Muscle layer of colon (tissue), 2 donors: Measurements from ENCODE around the gene PTPN14.

Experiments used
- H3K27ac ChIP-seq: one replicate; pipeline ENCODE4 v1.7.0; 2013; ENCODE audit warnings: low read depth, mild to moderate bottlenecking, low read length, moderate library complexity
- H3K27me3 ChIP-seq, 2 donors: one replicate each; pipeline ENCODE4 v1.7.0; 2013; ENCODE audit warnings: low read length in 2 of 2, mild to moderate bottlenecking in 2 of 2; ENCODE audit not compliant: insufficient read depth in 2 of 2, control insufficient read depth in 1 of 2
- H3K36me3 ChIP-seq: one replicate; pipeline ENCODE4 v1.7.0; 2013; ENCODE audit warnings: mild to moderate bottlenecking, low read length; ENCODE audit not compliant: insufficient read depth
- H3K4me1 ChIP-seq: one replicate; pipeline ENCODE4 v1.7.0; 2013; ENCODE audit warnings: mild to moderate bottlenecking, low read length; ENCODE audit not compliant: insufficient read depth
- H3K4me3 ChIP-seq, 2 donors: one replicate each; pipeline ENCODE4 v1.7.0; 2013; ENCODE audit warnings: low read length in 2 of 2, low read depth in 1 of 2, mild to moderate bottlenecking in 1 of 2, moderate library complexity in 1 of 2
- H3K9ac ChIP-seq: one replicate; pipeline ENCODE4 v1.7.0; 2013; ENCODE audit warnings: low read length
- H3K9me3 ChIP-seq: one replicate; pipeline ENCODE4 v1.7.0; 2013; ENCODE audit warnings: mild to moderate bottlenecking, low read length
- donor health status: abdominal sarcoma.
- donor health status: Adenocarcinoma of cecum.

PTPN14 gene

DNA sequence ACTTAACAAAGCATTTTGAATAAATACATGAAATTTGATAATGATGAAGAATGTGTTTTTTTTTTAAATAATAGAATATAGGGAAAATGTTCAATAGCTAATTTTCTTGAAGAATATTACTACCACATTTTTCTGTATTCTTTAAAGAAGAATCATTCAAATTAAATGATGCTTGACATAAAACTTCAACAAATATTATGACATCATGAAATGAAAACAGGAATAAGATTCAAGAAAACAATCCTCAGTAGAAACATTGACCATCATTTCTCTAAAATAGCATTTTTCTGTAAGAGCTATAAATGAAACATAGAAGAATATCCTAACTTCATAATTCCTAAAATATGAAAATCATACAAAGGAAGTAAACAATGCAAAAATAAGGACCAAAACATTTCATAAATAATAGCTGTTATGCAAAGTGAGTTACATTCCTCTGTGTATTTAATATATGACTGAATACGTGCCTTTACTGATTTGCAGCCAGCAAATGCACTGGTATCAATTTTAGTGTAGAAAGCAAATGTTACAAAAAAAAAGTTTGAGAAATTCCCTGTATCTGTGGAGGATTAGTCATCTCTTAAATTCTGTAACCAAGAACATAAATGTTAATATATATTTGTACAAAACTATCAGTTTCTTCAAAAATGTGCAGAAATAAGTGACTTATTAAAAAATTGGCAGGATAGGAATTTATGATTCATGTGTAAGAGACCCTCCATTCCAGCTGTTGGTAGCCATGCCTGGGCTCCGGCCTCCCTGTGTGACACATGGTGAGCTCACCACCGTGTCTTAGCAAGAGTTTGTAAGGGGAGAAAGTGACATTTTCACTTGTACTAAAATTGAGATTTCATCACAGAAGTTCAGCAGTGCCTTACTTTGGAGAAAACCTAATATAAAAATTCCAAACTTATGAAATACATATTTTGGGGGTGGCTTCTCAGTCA, 15.0 kb upstream of the PTPN14 start:
- Histone ChIP-seq H3K9ac (no peak overlapping the region), H3K4me3 (no peak overlapping the region), H3K27ac (no peak overlapping the region), H3K9me3 (no peaks in the 10 kb centered on the region), H3K4me1 (no peaks in the 10 kb centered on the region), H3K36me3 (no peaks in the 10 kb centered on the region), H3K27me3 (no peaks in the 10 kb centered on the region)

DNA sequence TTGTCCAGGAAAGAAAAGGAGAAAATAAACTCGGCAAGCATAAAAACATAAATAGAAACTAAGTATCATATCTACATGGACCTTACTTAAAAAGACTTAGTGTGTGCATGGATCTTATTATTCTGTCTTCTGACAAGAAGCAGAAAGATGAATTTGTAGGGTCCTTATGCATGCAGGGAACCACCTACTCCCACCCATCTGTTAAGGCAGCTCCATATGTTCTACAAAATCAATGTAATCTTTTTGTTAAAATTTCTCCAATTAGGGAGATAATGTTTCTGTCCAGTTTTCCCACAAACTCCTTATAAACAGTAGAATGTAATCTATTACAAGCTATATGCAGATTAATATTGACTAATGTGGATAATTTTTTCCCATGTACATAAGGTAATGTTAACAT, 13.9 kb upstream of the PTPN14 start:
- Histone ChIP-seq H3K27ac (no peak overlapping the region), H3K27me3 (no peaks in the 10 kb centered on the region), H3K9me3 (no peaks in the 10 kb centered on the region), H3K4me3 (no peak overlapping the region), H3K36me3 (no peaks in the 10 kb centered on the region), H3K9ac (no peak overlapping the region), H3K4me1 (no peaks in the 10 kb centered on the region)

DNA sequence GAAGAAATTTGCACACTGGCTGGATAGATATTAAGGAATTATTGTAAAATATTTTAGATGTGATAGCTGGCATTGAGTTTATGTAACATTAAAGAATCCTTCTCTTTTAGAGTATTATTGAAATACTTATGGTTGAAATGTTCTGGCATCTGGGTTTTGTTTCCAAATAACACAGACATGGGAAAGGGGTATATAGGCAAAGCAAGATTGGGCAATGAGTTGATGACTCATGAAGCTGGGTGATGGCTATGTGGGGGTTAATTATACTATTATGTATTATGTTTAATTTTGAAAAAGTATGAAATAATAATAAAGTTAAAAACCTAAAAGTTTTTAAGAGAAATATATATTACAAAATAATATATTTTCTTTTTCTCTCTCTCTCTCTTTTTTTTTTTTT, 12.5 kb upstream of the PTPN14 start:
- H3K9ac ChIP-seq: no peak overlapping the region
- no peak overlapping the region for H3K27ac ChIP-seq
- no peaks in the 10 kb centered on the region for H3K36me3 ChIP-seq
- H3K27me3 ChIP-seq: no peaks in the 10 kb centered on the region
- H3K4me3 ChIP-seq: no peak overlapping the region
- no peaks in the 10 kb centered on the region for H3K4me1 ChIP-seq
- no peaks in the 10 kb centered on the region for H3K9me3 ChIP-seq

DNA sequence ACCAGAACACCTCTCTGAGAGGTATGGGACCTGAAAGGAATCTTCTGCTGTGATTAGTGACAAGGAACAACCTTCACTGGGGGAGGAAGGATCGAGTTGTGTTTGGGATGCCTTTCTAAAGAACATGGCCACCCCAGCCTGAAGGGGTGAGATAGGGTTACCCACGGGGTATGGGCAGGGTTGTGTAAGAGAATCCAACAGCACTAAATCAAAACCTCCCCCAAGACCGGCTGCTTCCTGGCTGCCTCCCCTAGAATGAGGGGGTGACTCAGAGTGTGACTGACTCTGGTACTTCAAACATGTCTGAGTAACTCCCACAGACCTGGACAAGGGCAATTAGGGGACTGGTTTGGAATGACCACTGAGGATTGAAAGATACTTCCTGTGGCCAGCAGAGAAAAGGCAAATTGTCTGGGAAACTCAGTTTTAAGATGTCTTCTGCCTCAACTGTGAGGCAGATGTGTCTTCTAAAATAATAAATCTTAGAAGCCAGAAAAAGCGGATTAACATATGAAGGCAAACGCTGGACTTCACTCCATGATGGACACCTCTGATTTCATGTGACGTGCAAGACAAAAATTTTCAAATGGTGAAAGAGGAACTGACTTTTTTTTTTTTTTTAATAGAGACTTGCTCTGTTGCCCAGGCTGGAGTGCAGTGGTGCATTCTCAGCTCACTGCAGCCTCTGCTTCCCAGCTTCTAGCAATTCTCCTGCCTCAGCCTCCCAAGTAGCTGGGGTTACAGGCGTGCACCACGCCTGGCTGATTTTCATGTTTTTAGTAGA, 6.7 kb upstream of the PTPN14 start:
- no peak overlapping the region for H3K27ac ChIP-seq
- no peak overlapping the region for H3K9ac ChIP-seq
- H3K27me3 ChIP-seq: no peaks in the 10 kb centered on the region
- no peaks in the 10 kb centered on the region for H3K4me1 ChIP-seq
- no peaks in the 10 kb centered on the region for H3K36me3 ChIP-seq
- no peaks in the 10 kb centered on the region for H3K9me3 ChIP-seq
- H3K4me3 ChIP-seq: no peak overlapping the region

DNA sequence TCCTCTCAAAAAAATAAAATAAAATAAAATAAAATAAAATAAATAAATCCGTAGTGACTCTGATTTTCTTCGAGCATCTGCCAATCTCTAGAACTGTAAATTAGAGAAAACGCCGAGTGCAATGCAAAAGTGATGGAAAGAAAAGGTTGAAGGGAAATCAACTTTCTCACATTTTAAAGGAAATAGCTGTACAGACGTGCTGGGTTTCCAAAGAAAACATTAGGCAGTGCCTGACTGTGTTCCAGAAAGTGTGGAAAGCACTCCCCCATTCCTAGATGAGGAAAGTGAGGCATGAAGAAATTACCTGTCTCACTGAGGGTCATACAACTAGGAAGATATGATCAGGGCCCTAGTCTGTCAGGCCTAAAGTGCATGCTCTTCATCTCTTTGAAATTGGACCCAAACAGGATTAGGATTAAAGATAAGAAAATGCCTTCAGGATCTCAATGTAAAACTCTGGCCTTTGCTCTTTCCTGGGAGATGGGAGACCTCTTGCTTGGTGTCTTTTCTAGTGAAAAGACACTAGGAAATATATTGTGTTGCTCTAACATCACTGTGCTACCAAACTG, 1.8 kb upstream of the PTPN14 start:
- peaks cover 26% of the 10 kb centered on the region for H3K4me1 ChIP-seq
- no peak overlapping the region for H3K9ac ChIP-seq
- no peaks in the 10 kb centered on the region for H3K9me3 ChIP-seq
- H3K27ac ChIP-seq: no peak overlapping the region
- H3K36me3 ChIP-seq: no peaks in the 10 kb centered on the region
- H3K27me3 ChIP-seq: no peaks in the 10 kb centered on the region
- H3K4me3 ChIP-seq: no peak overlapping the region

DNA sequence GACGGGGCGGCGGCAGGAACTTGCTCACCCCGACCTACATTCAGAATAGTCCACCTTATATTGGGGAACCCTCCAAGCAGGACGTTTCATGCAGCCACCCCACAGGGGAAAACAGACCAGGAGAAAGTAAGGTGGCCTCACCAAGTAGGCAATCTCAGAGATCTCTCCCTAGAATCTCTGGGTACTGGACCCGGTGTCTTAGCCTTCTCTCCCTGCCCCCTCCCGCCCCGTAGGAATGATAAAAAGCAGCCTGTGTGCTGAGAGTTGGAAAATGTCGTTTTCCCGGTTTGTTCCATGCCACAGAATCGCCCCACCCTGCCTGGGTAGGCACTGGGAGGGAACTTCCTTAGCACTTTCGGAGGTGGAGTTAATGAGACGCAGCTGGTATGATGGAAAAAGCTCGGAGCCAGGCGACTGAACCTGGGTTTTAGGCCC, 789 bp upstream of the PTPN14 start:
- Histone ChIP-seq H3K4me1 (peaks cover 26% of the 10 kb centered on the region), H3K9ac (peak overlapping the region; percentile 90), H3K36me3 (no peaks in the 10 kb centered on the region), H3K9me3 (no peaks in the 10 kb centered on the region), H3K27ac (peak overlapping the region; percentile 92), H3K27me3 (no peaks in the 10 kb centered on the region), H3K4me3 (peak overlapping the region; percentile 78 to 94)

DNA sequence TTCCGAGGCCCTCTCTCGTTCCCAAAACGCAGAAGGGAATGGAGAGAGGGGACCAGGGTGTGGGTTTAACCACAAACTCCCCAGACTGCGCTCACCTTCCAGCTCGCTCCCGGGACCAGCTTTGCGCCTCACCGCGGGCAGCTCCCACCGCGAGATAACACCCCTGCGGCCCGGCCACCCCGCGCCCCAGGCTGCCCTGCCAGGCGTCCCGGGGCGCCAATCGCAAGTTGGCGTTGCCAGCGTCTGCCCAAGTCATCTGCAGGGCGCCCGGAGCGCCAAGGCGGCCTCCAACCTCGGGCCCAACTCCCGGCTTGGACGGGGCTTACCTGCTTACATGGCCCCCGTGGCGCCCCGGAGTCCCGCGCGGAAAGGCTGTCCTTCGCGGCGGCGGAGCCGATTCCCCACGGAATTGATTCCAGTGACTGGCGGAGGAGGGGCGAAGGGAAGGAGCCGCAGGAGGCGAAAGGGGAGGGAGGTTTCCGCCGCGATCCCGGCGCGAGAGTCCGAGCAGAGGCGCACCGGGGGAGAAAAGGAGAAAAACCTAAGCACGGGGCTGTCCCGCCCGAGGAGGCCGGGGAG, 456 bp downstream of the PTPN14 start:
- Histone ChIP-seq H3K27me3 (no peaks in the 10 kb centered on the region), H3K4me3 (peak overlapping the region; percentile 94 to 95), H3K27ac (peak overlapping the region; percentile 97), H3K4me1 (peaks cover 26% of the 10 kb centered on the region), H3K9me3 (no peaks in the 10 kb centered on the region), H3K36me3 (no peaks in the 10 kb centered on the region), H3K9ac (peak overlapping the region; percentile 91)

DNA sequence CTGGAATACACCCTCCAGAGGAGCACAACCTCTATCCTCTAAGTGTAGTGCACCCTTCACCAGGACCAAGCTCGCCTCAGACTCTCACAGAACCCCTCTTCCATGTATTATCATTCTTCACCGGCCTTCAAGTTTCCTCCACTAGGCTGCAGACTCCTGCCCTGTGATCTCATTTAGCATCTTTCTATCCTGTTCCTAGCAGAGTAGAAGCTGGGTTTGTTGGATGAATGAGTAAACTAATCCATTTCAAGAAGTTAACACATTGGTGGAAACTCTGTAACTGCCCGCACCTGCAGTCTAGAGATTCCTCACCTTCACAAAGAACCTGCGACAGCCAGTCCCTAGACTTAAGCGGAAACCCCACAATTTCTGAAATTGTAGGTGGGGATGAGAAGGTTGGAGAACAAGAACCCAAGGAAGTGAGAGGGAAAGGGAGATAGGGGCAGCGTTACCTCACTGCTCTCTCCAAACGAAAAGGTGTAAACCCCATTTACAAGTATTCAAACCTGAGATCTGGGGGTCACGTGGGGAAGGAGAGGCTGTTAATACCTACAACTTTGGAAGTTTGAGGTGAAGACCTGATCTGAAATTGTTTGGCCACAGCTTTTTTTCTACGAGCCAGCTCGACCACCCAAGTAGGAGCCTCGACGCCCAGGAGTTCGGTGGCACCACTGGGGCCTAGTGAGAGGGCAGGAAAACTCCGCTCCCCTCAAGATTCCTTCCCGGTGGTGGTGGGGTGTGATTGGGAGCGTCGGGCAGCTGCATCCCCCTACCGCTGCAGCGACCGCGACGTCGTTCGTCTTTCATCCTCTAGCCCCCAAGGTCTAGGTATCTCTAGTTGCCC, 1.2 kb downstream of the PTPN14 start:
- peak overlapping the region; percentile 91 for H3K9ac ChIP-seq
- H3K9me3 ChIP-seq: no peaks in the 10 kb centered on the region
- peak overlapping the region; percentile 97 for H3K27ac ChIP-seq
- H3K36me3 ChIP-seq: no peaks in the 10 kb centered on the region
- no peaks in the 10 kb centered on the region for H3K27me3 ChIP-seq
- H3K4me1 ChIP-seq: peaks cover 26% of the 10 kb centered on the region
- peak overlapping the region; percentile 94 to 95 for H3K4me3 ChIP-seq

DNA sequence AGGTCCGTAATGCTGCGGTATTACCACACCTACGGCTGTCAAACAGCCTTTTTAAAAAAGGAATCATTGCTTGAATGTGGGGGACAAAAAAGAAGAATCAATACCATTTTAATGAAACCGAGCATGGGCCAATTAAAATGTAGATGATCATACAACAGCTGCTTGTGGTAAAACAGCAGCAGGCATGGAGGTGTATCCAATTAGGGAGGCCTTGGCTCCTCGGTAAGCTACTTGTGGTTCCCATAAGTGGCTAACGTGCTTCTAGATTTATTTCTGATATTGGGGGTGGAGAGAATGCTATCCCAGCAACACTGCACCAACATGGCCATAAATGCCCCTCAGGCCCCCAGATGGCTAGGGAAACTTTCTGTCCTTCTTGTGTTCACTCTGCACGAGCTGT, 1.8 kb downstream of the PTPN14 start:
- Histone ChIP-seq H3K36me3 (no peaks in the 10 kb centered on the region), H3K9me3 (no peaks in the 10 kb centered on the region), H3K9ac (no peak overlapping the region), H3K4me3 (peak overlapping the region; percentile 94 to 95), H3K27ac (peak overlapping the region; percentile 97), H3K27me3 (no peaks in the 10 kb centered on the region), H3K4me1 (peaks cover 26% of the 10 kb centered on the region)

DNA sequence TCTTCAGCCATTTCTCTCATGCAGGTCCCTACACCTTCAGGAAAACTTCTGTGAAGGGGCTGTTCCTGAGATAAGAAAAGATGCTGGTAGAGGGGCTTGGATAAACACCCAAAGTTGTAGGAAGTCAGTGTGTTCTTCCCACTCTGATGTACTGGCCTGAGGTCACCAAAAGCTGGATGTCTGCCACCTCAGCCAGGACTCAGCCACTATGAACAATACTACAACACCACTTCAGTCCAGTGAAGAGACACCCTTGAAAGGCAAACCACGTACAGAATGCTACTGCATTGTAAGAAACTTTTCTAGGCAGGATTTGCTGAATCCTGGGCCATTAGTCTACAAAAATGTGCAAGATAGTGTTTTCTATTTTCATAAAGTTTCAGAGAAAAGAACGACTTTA, 2.4 kb downstream of the PTPN14 start:
- H3K27ac ChIP-seq: no peak overlapping the region

More for the DNA sequence above, 2.4 kb downstream of the PTPN14 start:
- no peak overlapping the region for H3K9ac ChIP-seq
- H3K27me3 ChIP-seq: no peaks in the 10 kb centered on the region
- no peaks in the 10 kb centered on the region for H3K9me3 ChIP-seq
- peaks cover 26% of the 10 kb centered on the region for H3K4me1 ChIP-seq
- peak overlapping the region in 1 of 2 donors; percentile 94 for H3K4me3 ChIP-seq
- H3K36me3 ChIP-seq: no peaks in the 10 kb centered on the region
